ENCODE results near the gene COL11A2.

Gene COL11A2

DNA sequence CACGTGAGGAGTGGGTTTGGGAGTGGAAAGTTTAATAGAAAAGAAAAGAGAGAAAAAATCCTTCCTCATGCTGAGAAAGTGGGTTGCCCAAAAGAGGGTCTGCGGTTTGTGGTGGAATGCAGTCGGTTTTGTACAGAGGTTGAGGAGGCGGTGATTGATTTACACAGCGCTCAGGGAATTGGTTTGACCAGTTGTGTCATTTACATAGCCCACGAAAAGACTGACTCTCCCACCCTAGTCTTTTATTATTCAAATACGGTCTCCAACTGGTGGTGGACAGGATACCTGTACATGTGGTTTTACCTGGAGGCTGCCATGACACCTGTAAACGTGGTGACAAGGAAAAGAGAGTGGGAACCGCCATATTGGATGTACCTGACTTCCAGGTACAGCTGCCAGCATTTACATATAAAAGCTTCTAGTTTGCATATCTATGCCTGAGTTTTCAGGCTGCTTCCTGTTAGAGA lies 74.4 kb downstream of the COL11A2 start:
- DNase-seq (ENCODE audit: low read depth, low spot score), result no peak

GRCh38 chr6:33116841-33117711 lies 75.2 kb downstream of the COL11A2 start:
- no peak for DNase-seq (ENCODE audit: low read depth, low spot score)

- no peak for DNase-seq (ENCODE audit: low read depth, low spot score)
Measured at GRCh38 chr6:33116417-33116816, 75.8 kb downstream of the COL11A2 start.

GRCh38 chr6:33114406-33114805 lies 77.9 kb downstream of the COL11A2 start:
- no peak for DNase-seq (ENCODE audit: low read depth, low spot score)

DNA sequence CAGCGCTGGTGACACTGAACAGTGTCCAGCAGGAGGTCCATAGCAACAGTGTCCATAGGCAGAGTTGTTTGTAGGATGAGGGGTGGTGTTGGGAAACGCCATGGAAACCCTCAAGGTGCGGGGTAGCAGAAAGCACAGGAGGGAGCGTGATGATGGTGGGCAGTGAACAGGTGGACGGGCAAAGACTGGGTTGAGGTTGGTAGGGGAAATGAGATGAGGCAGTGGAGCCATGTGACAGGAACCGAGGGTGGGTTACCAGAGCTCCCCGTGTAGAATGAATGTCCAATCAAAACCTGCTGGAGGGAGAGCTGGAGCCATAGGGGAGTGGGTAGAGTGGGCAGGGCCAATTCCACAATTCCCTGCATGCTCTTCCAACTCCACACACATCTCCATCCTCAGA lies 78.5 kb downstream of the COL11A2 start:
- no peak for DNase-seq (ENCODE audit: low read depth, low spot score)
